ENCODE data around the gene KCNH5.

DNA sequence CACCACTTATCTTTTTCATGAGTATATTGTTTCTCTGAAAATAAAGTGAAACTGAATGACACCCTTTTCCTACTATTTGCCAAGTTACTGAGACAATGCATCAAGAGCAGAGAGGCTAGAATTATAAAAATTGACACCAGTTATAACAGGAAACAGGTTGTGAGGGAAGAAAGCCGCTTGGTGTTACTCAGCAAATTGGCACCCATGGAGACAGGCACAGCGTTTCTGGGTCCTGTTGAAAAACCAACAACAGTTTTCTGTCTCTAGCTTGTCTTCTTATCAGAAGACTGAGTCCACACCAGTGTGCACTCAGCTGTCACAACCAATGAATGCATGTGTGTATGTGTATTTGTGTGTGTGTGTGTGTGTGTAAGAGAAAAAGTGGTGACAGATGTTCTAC is 267.7 kb downstream of the KCNH5 start:
- TF ChIP-seq, protein P1, sequence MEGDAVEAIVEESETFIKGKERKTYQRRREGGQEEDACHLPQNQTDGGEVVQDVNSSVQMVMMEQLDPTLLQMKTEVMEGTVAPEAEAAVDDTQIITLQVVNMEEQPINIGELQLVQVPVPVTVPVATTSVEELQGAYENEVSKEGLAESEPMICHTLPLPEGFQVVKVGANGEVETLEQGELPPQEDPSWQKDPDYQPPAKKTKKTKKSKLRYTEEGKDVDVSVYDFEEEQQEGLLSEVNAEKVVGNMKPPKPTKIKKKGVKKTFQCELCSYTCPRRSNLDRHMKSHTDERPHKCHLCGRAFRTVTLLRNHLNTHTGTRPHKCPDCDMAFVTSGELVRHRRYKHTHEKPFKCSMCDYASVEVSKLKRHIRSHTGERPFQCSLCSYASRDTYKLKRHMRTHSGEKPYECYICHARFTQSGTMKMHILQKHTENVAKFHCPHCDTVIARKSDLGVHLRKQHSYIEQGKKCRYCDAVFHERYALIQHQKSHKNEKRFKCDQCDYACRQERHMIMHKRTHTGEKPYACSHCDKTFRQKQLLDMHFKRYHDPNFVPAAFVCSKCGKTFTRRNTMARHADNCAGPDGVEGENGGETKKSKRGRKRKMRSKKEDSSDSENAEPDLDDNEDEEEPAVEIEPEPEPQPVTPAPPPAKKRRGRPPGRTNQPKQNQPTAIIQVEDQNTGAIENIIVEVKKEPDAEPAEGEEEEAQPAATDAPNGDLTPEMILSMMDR (IDR thresholded peaks at IDR 0.05), result no peak
- TF ChIP-seq POLR2A (IDR thresholded peaks at IDR 0.05; ENCODE audit: low read depth) (no peak), POLR2AphosphoS5 (IDR thresholded peaks at IDR 0.05) (no peak)
